SH-SY5Y (cell line): Measurements from ENCODE around the gene IGFBP1.

Experiments
- GATA2 ChIP-seq: IDR thresholded peaks from 2 replicates; pipeline ENCODE4 v1.6.1; 2011; ENCODE audit warnings: mild to moderate bottlenecking, low read depth, low read length
- GATA3 ChIP-seq: IDR thresholded peaks from 2 replicates; pipeline ENCODE4 v1.6.1; 2011; ENCODE audit warnings: low read depth, mild to moderate bottlenecking, low read length, moderate library complexity

Gene IGFBP1

GRCh38 chr7:45888185-45888992, at the start of gene IGFBP1:
IGFBP1 (plus strand) TSS chr7:45888488; CDS start chr7:45888653, 165 bp downstream.
- TF ChIP-seq GATA2 (no peak), GATA3 (no peak)

- no peak for TF ChIP-seq GATA3
- TF ChIP-seq GATA2, result no peak
Observed at GRCh38 chr7:45863715-45864114, 24.6 kb upstream of the IGFBP1 start.

- TF ChIP-seq GATA3 (no peak), GATA2 (no peak)
Observed at GRCh38 chr7:45865594-45866410, 22.5 kb upstream of the IGFBP1 start.

- no peak for TF ChIP-seq GATA2
- no peak for TF ChIP-seq GATA3
Observed at GRCh38 chr7:45867471-45867870, 20.8 kb upstream of the IGFBP1 start.

- TF ChIP-seq GATA3 (no peak), GATA2 (no peak)
Observed at GRCh38 chr7:45869426-45869825, 18.9 kb upstream of the IGFBP1 start.

GRCh38 chr7:45872116-45873034, 15.9 kb upstream of the IGFBP1 start:
- no peak for TF ChIP-seq GATA3
- no peak for TF ChIP-seq GATA2

GRCh38 chr7:45873035-45873354, 15.3 kb upstream of the IGFBP1 start, which contains the start of gene CCDC201:
CCDC201 (minus strand) TSS chr7:45873082; CDS start chr7:45873007, 75 bp downstream.
- TF ChIP-seq GATA3, result no peak
- TF ChIP-seq GATA2, result no peak

- TF ChIP-seq GATA2 (no peak), GATA3 (no peak)
Observed at GRCh38 chr7:45873355-45873754, 14.9 kb upstream of the IGFBP1 start.

GRCh38 chr7:45874408-45875131, 13.7 kb upstream of the IGFBP1 start:
- no peak for TF ChIP-seq GATA2
- no peak for TF ChIP-seq GATA3

- TF ChIP-seq GATA3, result no peak
- no peak for TF ChIP-seq GATA2
Observed at GRCh38 chr7:45876519-45876918, 11.8 kb upstream of the IGFBP1 start.

GRCh38 chr7:45878457-45879144, 9.7 kb upstream of the IGFBP1 start:
- TF ChIP-seq GATA2 (no peak), GATA3 (no peak)

- no peak for TF ChIP-seq GATA3
- no peak for TF ChIP-seq GATA2
Observed at GRCh38 chr7:45880433-45880860, 7.8 kb upstream of the IGFBP1 start.
